ENCODE measurements around the gene SGF29.

GRCh38 chr16:28538733-28539596 lies 14.8 kb upstream of the SGF29 start, which contains the start of gene NUPR1:
- TF ChIP-seq RAD21 (CRISPR knock-in tag; conservative IDR thresholded peaks at IDR 0.05 in 1 of 2, IDR thresholded peaks at IDR 0.05 in 1 of 2): no peak
- no peak for TF ChIP-seq EWSR1 (IDR thresholded peaks at IDR 0.05; ENCODE audit: borderline replicate concordance, low read depth, partially characterized antibody)
- TF ChIP-seq HLTF (IDR thresholded peaks at IDR 0.05): no peak
- TF ChIP-seq MTA2 (IDR thresholded peaks at IDR 0.05; ENCODE audit: low read depth): no peak
- TF ChIP-seq CTCF (IDR thresholded peaks at IDR 0.05 in 2 of 3, conservative IDR thresholded peaks at IDR 0.05 in 1 of 3; ENCODE audit: insufficient read depth in 2 of 3, low read depth in 1 of 3, low read length in 3 of 3): no peak
- TF ChIP-seq DACH1 (IDR thresholded peaks at IDR 0.05; ENCODE audit: partially characterized antibody): no peak
- no peak for TF ChIP-seq SP2 (IDR thresholded peaks at IDR 0.05; ENCODE audit: extremely low read depth, low read depth, low read length, poor library complexity, severe bottlenecking)
- no peak for TF ChIP-seq HDAC6 (IDR thresholded peaks at IDR 0.05; ENCODE audit: low read depth, low read length)
- TF ChIP-seq ZNF274 (IDR thresholded peaks at IDR 0.05; ENCODE audit: borderline replicate concordance, low read depth, low read length): no peak
- TF ChIP-seq SMARCE1 (IDR thresholded peaks at IDR 0.05): no peak
- no peak for TF ChIP-seq E2F1 (CRISPR knock-in tag; IDR thresholded peaks at IDR 0.05)
- no peak; the same call in 1 of the 2 replicates for TF ChIP-seq EP300 (IDR thresholded peaks at IDR 0.05; ENCODE audit: low read length)
- no peak for TF ChIP-seq PRDM10 (IDR thresholded peaks at IDR 0.05; ENCODE audit: partially characterized antibody)
- no peak for TF ChIP-seq FOXM1 (IDR thresholded peaks at IDR 0.05; ENCODE audit: low read depth)
- TF ChIP-seq FOXM1 (CRISPR knock-in tag; IDR thresholded peaks at IDR 0.05; ENCODE audit: low read depth): no peak
